Activated T-cell treated with anti-CD3 and anti-CD28 coated beads, Interleukin-2, amount 50 U/mL, for 1 hour (primary cell): ENCODE results near the gene FMNL1.

ENCODE experiments used
- DNase-seq: peaks from one replicate; pipeline ENCODE4 v3.0.0-alpha.2; 2020

Gene FMNL1

DNA sequence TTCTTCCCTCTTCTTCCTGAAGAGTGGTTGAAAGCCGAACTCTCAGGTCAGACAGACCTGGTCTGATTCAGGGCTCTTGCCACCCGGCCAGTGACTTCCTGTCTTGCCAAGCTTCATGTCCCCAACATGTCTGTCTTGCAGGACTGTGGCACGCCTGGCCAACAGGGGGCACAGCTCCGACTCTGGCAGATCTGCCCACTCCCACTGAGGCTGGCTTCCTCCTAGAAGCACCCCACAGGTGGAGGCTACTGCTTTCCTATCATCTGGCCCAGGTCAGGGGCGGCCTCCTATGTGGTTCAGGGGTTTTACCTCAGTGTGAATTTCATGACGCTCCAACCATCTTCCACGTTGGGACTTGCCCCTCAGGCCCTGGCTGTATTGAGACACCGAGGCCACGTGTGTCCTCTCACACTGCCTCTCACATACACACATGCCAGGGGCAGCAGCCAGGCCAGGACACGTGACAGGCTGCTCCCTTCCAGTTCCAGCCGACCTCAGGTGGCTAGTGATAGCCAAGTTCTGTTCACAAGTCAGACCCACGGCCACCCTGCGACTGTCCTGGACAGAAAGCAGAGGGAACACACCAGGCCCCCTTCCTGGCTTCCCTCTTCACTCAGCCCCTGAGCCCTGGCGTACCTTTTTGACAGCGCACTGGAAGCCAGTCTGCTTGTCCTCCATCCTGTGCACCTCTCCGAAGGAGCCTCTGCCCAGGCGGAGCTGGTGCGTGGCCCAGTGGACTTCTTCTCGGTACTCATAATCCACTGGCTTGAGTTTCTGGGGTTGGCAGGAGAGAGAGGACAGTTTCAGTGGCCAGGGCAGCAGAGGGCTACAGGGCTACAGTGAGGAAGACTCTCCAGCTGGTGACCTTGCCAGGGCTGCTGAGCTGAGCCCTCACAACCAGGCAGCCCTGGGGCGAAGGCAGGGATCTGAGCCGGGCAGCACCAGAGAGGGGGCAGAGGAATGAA, 62.8 kb downstream of the FMNL1 start:
- DNase-seq, result peak; percentile 51

- DNase-seq, result no peak
Observed at GRCh38 chr17:45286286-45286685, 64.6 kb downstream of the FMNL1 start.

- no peak for DNase-seq
Observed at GRCh38 chr17:45287526-45288500, 66.1 kb downstream of the FMNL1 start.

GRCh38 chr17:45288825-45289224, 67.1 kb downstream of the FMNL1 start:
- no peak for DNase-seq

DNA sequence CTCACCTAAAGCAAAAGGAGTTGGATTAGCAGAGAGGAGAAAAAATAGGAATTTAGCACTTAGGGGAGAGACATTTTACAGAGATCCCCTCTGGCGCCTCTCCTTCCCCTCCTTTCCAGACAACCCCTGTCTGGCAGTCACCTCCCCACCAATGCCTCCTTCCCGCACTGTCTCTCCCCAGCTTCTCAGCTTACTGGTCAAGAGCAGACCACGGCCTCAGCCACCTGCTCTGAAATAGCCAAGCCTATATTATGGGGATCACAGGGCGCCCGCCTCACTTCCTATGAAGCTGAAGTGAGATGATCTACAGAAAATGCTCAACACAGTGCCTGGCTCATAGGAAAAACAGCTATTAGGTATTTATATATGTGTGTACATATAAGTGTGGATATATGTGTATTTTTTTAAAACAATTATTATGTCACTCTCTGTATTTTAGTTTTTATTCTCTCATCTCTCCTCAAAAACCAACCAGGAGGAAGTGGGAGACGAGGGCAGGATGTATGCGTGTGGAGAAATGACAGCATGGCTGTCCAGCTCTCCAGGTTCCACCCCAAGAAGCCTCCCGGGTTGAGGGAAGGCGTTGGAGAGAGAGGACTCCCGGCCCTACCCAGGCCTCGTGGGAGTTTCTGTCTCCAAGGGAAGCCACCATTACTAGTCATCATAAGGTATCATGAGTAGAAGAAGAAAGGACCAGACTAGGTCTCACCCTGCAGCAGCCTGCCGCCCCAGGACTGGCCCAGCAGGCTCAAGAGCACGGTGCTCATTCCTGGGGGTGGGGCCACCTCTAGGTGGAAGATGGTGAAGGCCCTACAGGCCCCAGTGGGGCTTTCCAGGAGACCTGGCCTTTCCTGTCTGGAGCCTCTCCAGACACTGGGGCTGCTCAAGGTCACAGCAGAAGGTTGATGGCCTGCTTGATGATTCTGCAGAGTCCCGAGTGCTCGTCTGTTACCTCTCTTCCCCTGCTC, 67.9 kb downstream of the FMNL1 start:
- DNase-seq, result no peak

GRCh38 chr17:45290269-45290765, 68.6 kb downstream of the FMNL1 start:
- DNase-seq, result no peak

DNA sequence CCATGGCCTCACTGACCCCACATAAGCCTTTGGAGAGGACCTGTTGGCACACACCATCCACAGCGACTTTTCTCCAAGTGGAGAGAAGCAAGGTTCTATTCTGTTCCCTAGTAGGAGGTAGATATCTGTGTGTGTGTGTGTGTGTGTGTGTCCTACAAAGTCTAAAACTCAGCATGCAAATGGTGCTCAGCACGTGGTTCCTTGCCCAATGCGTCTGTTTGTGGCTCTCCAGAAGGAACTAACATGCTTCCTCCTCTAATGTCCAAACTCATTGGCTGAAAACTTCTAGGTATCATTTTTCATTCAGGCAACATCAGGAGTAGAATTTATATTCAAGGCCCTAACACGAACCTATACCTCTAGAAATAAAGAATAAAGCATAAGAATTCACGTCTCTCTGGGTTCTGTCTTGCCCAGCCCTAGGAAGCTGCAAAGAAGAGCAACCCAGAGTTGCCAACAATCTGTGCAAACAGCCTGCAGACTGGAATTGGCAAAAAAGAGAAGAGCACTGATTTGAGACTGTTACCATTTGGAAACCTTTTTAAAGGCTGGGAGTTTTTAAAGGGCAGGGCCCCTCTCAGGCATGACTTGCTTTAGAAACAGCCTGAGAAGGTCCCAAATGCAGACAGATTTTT, 69.6 kb downstream of the FMNL1 start:
- no peak for DNase-seq

DNA sequence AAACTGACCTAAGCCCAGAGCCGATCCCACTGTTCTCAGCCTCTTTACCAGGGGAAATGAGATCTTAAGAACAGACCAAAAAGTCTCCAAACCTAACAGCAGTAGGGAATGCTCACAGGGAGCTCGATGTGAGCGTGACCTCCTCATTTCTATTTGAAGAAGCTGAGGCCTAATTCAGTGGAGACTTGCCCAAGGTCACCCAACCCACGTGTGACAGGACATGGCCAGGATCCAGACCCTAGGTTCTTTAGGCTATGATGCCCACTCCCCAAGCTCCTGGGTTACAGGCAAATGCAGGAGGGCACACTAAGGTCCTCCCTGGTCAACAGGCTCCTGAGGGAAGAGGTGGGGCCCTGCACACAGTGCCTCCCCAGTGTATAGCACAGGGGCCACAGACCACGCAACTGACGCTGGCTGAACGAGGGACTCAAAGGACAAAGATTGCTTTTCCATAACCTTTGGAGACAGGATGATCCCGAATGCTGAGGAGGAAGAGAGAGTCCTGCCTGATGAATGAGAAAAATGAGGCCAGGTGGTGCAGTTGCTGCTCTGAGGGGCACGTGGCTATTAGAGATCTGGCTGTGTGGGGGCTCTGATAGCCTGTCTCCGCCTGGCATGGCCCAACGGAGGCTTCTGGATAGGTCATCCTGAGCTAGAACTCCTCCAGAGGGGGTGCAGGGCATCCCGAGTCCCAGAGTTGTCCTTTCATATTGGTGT, 71.2 kb downstream of the FMNL1 start:
- DNase-seq, result no peak

- DNase-seq, result no peak
Observed at GRCh38 chr17:45293413-45294211, 71.9 kb downstream of the FMNL1 start.

DNA sequence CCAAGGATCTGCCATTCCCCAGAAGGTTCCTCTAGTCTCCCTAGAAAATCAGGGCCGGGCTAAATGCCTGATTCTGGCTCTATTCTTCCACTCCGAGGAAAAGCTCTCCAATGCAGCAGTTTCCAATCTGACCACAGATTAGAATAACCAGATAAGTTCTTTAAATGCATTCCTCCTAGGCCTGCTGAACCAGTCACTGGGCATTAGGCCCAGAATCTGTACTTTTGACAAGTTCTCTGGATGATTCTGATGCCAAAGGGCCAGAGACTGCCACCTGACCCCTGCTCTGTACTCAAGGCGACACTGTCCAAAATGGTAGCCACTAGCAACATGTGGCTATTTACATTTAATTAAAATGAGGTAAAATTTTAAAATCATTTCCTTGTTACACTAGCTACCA, 72.8 kb downstream of the FMNL1 start:
- no peak for DNase-seq

- no peak for DNase-seq
Observed at GRCh38 chr17:45296003-45296832, 74.5 kb downstream of the FMNL1 start.

DNA sequence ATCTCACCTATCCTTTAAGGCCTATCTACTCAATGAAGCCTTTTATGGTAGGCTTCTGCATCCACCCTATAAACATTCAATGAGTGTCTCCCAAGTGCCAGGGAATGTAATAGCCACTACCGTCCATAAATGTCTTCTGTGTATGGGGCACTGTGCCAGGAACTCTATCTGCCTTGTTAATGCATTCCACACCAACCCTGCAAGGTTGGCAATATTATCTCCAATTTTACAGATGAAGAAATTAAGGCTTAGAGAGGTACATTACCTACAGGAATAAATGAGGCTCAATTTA, 75.1 kb downstream of the FMNL1 start:
- DNase-seq, result no peak
